HepG2 (cell line): ENCODE data around the gene TEDC2. TPM values are rescaled to one million over a fixed set of nuclear protein-coding genes. Genes with fewer than 3 reads are reported as not detected.

Experiments
- CBX1 ChIP-seq: IDR thresholded peaks from one replicate; pipeline ENCODE4 v1.6.1; 2016; ENCODE audit warnings: antibody characterized with exemption, low read depth
- DDIT3 ChIP-seq: sonication (generic); formaldehyde crosslinking; IDR thresholded peaks from 2 replicates; pipeline ENCODE4 v1.4.0; 2020; ENCODE audit warnings: mild to moderate bottlenecking, missing genetic modification reagents
- DZIP1 ChIP-seq: sonication (generic); formaldehyde crosslinking; IDR thresholded peaks from 2 replicates; pipeline ENCODE4 v1.5.0; 2020; ENCODE audit warnings: mild to moderate bottlenecking, missing genetic modification reagents
- ETV5 ChIP-seq: IDR thresholded peaks from 2 replicates; pipeline ENCODE4 v1.6.1; 2018; ENCODE audit warnings: missing biosample characterization, missing genetic modification reagents, inconsistent platforms, borderline replicate concordance
- FOXC1 ChIP-seq: sonication (generic); formaldehyde crosslinking; IDR thresholded peaks from 2 replicates; pipeline ENCODE4 v1.8.0; 2022; ENCODE audit warnings: mild to moderate bottlenecking, missing genetic modification reagents, borderline replicate concordance
- MEF2D ChIP-seq: sonication (generic); formaldehyde crosslinking; IDR thresholded peaks from 2 replicates; pipeline ENCODE4 v1.5.1; 2020; ENCODE audit warnings: mild to moderate bottlenecking, missing genetic modification reagents
- MIER3 ChIP-seq: IDR thresholded peaks from 2 replicates; pipeline ENCODE4 v1.6.1; 2016; ENCODE audit warnings: missing compliant biosample characterization, borderline replicate concordance
- NFE2L1 ChIP-seq: sonication (generic); formaldehyde crosslinking; IDR thresholded peaks from 2 replicates; pipeline ENCODE4 v1.4.0; 2020; ENCODE audit warnings: missing genetic modification reagents, mild to moderate bottlenecking, borderline replicate concordance
- PPARG ChIP-seq: conservative IDR thresholded peaks from 2 replicates; pipeline ENCODE4 v1.6.1; 2016; ENCODE audit warnings: missing biosample characterization, missing genetic modification reagents
- RERE ChIP-seq: IDR thresholded peaks from 2 replicates; pipeline ENCODE4 v1.6.1; 2016; ENCODE audit warnings: low read depth, missing genetic modification reagents, missing compliant biosample characterization
- STAT6 ChIP-seq: sonication (generic); formaldehyde crosslinking; IDR thresholded peaks from 2 replicates; pipeline ENCODE4 v1.4.0; 2020; ENCODE audit warnings: missing genetic modification reagents, mild to moderate bottlenecking, borderline replicate concordance
- ZNF670 ChIP-seq: sonication (generic); formaldehyde crosslinking; IDR thresholded peaks from 2 replicates; pipeline ENCODE4 v1.8.0; 2022; ENCODE audit warnings: mild to moderate bottlenecking, missing genetic modification reagents, borderline replicate concordance
- ZNF672 ChIP-seq: sonication (generic); formaldehyde crosslinking; IDR thresholded peaks from 2 replicates; pipeline ENCODE4 v1.8.1; 2022; ENCODE audit warnings: missing genetic modification reagents
- ZNF75D ChIP-seq: sonication (generic); formaldehyde crosslinking; IDR thresholded peaks from 2 replicates; pipeline ENCODE4 v1.8.1; 2023; ENCODE audit warnings: missing genetic modification reagents, mild to moderate bottlenecking, borderline replicate concordance
- ZNF83 ChIP-seq: sonication (generic); formaldehyde crosslinking; IDR thresholded peaks from 2 replicates; pipeline ENCODE4 v1.4.0; 2020; ENCODE audit warnings: missing genetic modification reagents, mild to moderate bottlenecking, borderline replicate concordance
- ZSCAN25 ChIP-seq: sonication (generic); formaldehyde crosslinking; IDR thresholded peaks from 2 replicates; pipeline ENCODE4 v1.8.0; 2022; ENCODE audit warnings: mild to moderate bottlenecking, missing genetic modification reagents
- polyA plus RNA-seq, 8 experiments: library from polyadenylated mRNA; depleted of rRNA in 3 of 8; stranded (reverse) in 7 of 8; unstranded in 1 of 8; fragments of >200 nt; fragmentation: Illumina TruSeq in 4 of 8; extraction: Trizol in 4 of 8; gene quantifications; 2 replicates each; pipeline versions ENCODE4 v1.2.1 to v1.2.3, GENCODE V29; 2011 to 2016; ENCODE audit warnings: low read depth in 4 of 8, missing spikeins in 1 of 8, mixed read lengths in 1 of 8; ENCODE audit not compliant: insufficient read depth in 1 of 8
- total RNA-seq, 5 experiments: library from RNA; depleted of rRNA; stranded (reverse); fragments of >200 nt; fragmentation: Illumina TruSeq; extraction: Trizol; gene quantifications; 2 replicates each; pipeline ENCODE4 v1.2.3, GENCODE V29; 2016; ENCODE audit warnings: low read depth in 1 of 5

The TEDC2 gene
- total and polyA plus RNA-seq, 2 of the 13 experiments (the other 11 are each of a cell fraction or from before 2014, with no cell fraction given): 6.2 to 24.4 TPM

- TF ChIP-seq RERE: no peak
- TF ChIP-seq MEF2D (CRISPR knock-in tag): no peak
- peak; percentile 31; the same call in 1 of the 2 replicates for TF ChIP-seq ZNF670 (CRISPR knock-in tag)
- no peak for TF ChIP-seq ZSCAN25
- TF ChIP-seq CBX1: no peak
- no peak for TF ChIP-seq STAT6 (CRISPR knock-in tag)
- TF ChIP-seq MIER3 (CRISPR knock-in tag): no peak
- TF ChIP-seq ETV5: no peak
- TF ChIP-seq DDIT3 (CRISPR knock-in tag): no peak
- TF ChIP-seq ZNF672 (CRISPR knock-in tag): no peak
- TF ChIP-seq NFE2L1 (CRISPR knock-in tag): no peak
- TF ChIP-seq DZIP1 (CRISPR knock-in tag): no peak
- no peak for TF ChIP-seq ZNF75D (CRISPR knock-in tag)
- no peak; the same call in 1 of the 2 replicates for TF ChIP-seq FOXC1 (CRISPR knock-in tag)
- TF ChIP-seq PPARG (CRISPR knock-in tag): no peak
- TF ChIP-seq ZNF83 (CRISPR knock-in tag): no peak
Observed at GRCh38 chr16:2429034-2429770, 30.7 kb upstream of the TEDC2 start, which contains the start of gene CCNF (continued).
